ENCODE results near the gene DOK7.

DOK7 gene

GRCh38 chr4:3476936-3477749, 14.0 kb downstream of the DOK7 start:
- no peak for DNase-seq

GRCh38 chr4:3477750-3478430, 14.8 kb downstream of the DOK7 start:
- no peak for DNase-seq

GRCh38 chr4:3478446-3479357, 15.6 kb downstream of the DOK7 start:
- no peak for DNase-seq

- no peak for DNase-seq
Observed at GRCh38 chr4:3479358-3480101, 16.4 kb downstream of the DOK7 start.

GRCh38 chr4:3480528-3481112, 17.5 kb downstream of the DOK7 start:
- DNase-seq = peak; percentile 87

- no peak for DNase-seq
Observed at GRCh38 chr4:3481113-3481531, 18.0 kb downstream of the DOK7 start.

GRCh38 chr4:3481783-3482393, 18.8 kb downstream of the DOK7 start:
- DNase-seq = no peak

GRCh38 chr4:3482707-3483106, 19.6 kb downstream of the DOK7 start:
- DNase-seq = no peak

- no peak for DNase-seq
Observed at GRCh38 chr4:3483471-3483921, 20.4 kb downstream of the DOK7 start.

- no peak for DNase-seq
Observed at GRCh38 chr4:3484057-3484973, 21.2 kb downstream of the DOK7 start.

GRCh38 chr4:3485011-3485791, 22.1 kb downstream of the DOK7 start:
- DNase-seq = no peak

- no peak for DNase-seq
Observed at GRCh38 chr4:3485886-3486540, 22.9 kb downstream of the DOK7 start.

- DNase-seq = no peak
Observed at GRCh38 chr4:3486541-3487540, 23.7 kb downstream of the DOK7 start.

GRCh38 chr4:3487861-3488260, 24.8 kb downstream of the DOK7 start:
- DNase-seq = no peak

GRCh38 chr4:3488820-3489219, 25.7 kb downstream of the DOK7 start:
- no peak for DNase-seq

GRCh38 chr4:3489451-3489962, 26.4 kb downstream of the DOK7 start:
- DNase-seq = no peak

GRCh38 chr4:3491681-3492405, 28.7 kb downstream of the DOK7 start:
- no peak for DNase-seq
